ENCODE measurements around the gene TMEM222.
"Not testable (repeated sequence)": the region's sequence is repeated elsewhere in the genome, so short reads cannot be mapped to it uniquely, and the experiment has no call there.

Gene TMEM222

DNA sequence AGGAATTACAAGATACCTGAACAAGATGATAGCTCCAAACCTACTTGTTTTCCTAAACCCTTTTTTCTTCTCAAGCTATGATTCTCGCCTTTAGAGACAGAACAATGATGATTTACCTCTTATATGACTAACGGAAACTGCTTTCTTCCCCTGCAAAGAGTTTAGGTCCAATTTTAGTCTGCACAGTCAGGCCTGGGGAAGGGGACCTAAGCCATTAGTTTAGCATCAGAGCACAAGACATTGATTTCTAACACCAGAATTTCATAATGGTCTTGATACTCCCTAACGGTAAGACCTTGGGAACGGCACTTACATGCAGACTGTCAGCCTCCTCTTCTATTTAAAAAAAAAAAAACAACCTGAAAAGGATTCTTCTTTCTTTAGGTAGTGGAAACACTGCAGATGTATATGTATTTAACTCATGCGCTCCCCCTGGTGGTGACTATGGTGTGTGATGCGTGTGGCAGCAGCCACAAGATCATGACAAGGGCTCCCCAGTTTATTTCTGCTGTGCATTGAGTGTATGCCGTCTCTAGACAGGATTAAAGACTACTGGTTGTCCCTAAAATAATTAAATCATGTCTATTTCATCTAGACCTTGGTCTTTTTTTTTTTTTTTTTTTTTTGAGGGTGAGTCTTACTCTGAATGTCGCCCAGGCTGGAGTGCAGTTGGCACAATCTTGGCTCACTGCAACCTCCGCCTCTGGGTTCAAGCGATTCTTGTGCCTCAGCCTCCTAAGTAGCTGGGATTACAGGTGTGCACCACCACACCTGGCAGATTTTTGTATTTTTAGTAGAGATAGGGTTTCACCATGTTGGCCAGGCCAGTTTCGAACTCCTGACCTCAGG lies 37.3 kb upstream of the TMEM222 start:
- TF ChIP-seq, protein P1, sequence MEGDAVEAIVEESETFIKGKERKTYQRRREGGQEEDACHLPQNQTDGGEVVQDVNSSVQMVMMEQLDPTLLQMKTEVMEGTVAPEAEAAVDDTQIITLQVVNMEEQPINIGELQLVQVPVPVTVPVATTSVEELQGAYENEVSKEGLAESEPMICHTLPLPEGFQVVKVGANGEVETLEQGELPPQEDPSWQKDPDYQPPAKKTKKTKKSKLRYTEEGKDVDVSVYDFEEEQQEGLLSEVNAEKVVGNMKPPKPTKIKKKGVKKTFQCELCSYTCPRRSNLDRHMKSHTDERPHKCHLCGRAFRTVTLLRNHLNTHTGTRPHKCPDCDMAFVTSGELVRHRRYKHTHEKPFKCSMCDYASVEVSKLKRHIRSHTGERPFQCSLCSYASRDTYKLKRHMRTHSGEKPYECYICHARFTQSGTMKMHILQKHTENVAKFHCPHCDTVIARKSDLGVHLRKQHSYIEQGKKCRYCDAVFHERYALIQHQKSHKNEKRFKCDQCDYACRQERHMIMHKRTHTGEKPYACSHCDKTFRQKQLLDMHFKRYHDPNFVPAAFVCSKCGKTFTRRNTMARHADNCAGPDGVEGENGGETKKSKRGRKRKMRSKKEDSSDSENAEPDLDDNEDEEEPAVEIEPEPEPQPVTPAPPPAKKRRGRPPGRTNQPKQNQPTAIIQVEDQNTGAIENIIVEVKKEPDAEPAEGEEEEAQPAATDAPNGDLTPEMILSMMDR (conservative IDR thresholded peaks at IDR 0.05; ENCODE audit: low read length), result peak; percentile 82
- TF ChIP-seq EZH2phosphoT487 (IDR thresholded peaks at IDR 0.05; ENCODE audit: borderline replicate concordance), result no peak
- Histone ChIP-seq H3K4me2 (ENCODE audit: low read depth, low read length, poor library complexity, severe bottlenecking) (no peak overlapping the region), H2AFZ (ENCODE audit: low read length) (no peak overlapping the region), H3F3A (ENCODE audit: low read depth) (no peaks in the 10 kb centered on the region), H3K4me1 (ENCODE audit: insufficient read depth, low read length, poor library complexity, severe bottlenecking) (peaks cover 4% of the 10 kb centered on the region), H3K79me2 (ENCODE audit: insufficient read depth, low read length) (no peaks in the 10 kb centered on the region), H3K36me3 (ENCODE audit: insufficient read depth, low read length) (peaks cover 31% of the 10 kb centered on the region; the same call in 1 of the 2 replicates), H4K20me1 (ENCODE audit: insufficient read depth, low read length, poor library complexity, severe bottlenecking) (no peaks in the 10 kb centered on the region), H3K4me3 (ENCODE audit: low read length, poor library complexity, severe bottlenecking) (no peak overlapping the region), H3K9ac (ENCODE audit: low read depth, low read length, poor library complexity, severe bottlenecking) (no peak overlapping the region), H3K27me3 (ENCODE audit: insufficient read depth, low read length, poor library complexity, severe bottlenecking) (no peaks in the 10 kb centered on the region), H3K9me2 (replicated peaks; ENCODE audit: low read depth, low read length) (no peaks in the 10 kb centered on the region), H3K9me3 (ENCODE audit: insufficient read depth, low read depth, low read length) (no peaks in the 10 kb centered on the region)

DNA sequence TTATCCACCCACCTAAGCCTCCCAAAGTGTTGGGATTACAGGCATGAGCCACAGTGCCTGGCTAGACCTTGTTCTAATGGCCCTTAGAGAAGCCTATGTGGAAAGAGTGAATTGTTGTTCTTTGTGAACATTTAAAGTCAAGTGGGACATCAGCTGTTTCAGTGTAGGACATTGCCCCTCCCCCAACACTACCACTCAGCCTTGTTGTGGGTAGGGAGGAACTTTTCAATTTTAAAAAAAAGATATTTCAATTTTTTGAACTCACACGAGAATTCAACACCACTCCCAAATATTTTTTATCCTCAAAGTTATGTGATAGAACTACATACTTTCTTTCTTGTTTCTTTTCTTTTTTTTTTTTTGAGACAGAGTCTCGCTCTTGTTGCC lies 36.7 kb upstream of the TMEM222 start:
- Histone ChIP-seq H3K4me2 (ENCODE audit: low read depth, low read length, poor library complexity, severe bottlenecking) (no peak overlapping the region), H3K4me3 (ENCODE audit: low read length, poor library complexity, severe bottlenecking) (no peak overlapping the region), H3K79me2 (ENCODE audit: insufficient read depth, low read length) (no peaks in the 10 kb centered on the region), H3K36me3 (ENCODE audit: insufficient read depth, low read length) (peaks cover 33% of the 10 kb centered on the region; the same call in 1 of the 2 replicates), H2AFZ (ENCODE audit: low read length) (no peak overlapping the region), H4K20me1 (ENCODE audit: insufficient read depth, low read length, poor library complexity, severe bottlenecking) (no peaks in the 10 kb centered on the region), H3K9me3 (ENCODE audit: insufficient read depth, low read depth, low read length) (no peaks in the 10 kb centered on the region), H3K9me2 (replicated peaks; ENCODE audit: low read depth, low read length) (no peaks in the 10 kb centered on the region), H3K9ac (ENCODE audit: low read depth, low read length, poor library complexity, severe bottlenecking) (no peak overlapping the region), H3K4me1 (ENCODE audit: insufficient read depth, low read length, poor library complexity, severe bottlenecking) (peaks cover 4% of the 10 kb centered on the region), H3K27me3 (ENCODE audit: insufficient read depth, low read length, poor library complexity, severe bottlenecking) (no peaks in the 10 kb centered on the region), H3F3A (ENCODE audit: low read depth) (no peaks in the 10 kb centered on the region)
- TF ChIP-seq, protein P1 (conservative IDR thresholded peaks at IDR 0.05; ENCODE audit: low read length), result no peak
- TF ChIP-seq EZH2phosphoT487 (IDR thresholded peaks at IDR 0.05; ENCODE audit: borderline replicate concordance), result no peak

DNA sequence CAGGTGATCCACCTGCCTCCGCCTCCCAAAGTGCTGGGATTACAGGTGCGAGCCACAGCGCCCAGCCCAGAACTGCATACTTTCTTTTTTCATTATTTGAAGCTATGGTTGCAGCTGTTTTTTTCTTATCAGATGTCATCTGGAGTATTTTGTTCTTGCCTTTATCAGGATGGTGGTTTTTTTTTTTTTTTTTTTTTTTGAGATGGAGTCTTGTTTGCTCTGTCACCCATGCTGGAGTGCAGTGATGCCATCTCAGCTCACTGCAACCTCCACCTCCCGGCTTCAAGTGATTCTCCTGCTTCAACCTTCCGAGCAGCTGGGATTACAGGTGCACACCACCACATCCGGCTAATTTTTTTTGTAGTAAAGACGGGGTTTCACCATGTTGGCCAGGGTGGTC lies 36.1 kb upstream of the TMEM222 start:
- H3F3A ChIP-seq (ENCODE audit: low read depth); H3K4me2 ChIP-seq (ENCODE audit: low read depth, low read length, poor library complexity, severe bottlenecking); H3K4me3 ChIP-seq (ENCODE audit: low read length, poor library complexity, severe bottlenecking); H3K79me2 ChIP-seq (ENCODE audit: insufficient read depth, low read length); H3K4me1 ChIP-seq (ENCODE audit: insufficient read depth, low read length, poor library complexity, severe bottlenecking); H3K9ac ChIP-seq (ENCODE audit: low read depth, low read length, poor library complexity, severe bottlenecking); H2AFZ ChIP-seq (ENCODE audit: low read length); H3K9me3 ChIP-seq (ENCODE audit: insufficient read depth, low read depth, low read length); H3K9me2 ChIP-seq (replicated peaks; ENCODE audit: low read depth, low read length); H3K27me3 ChIP-seq (ENCODE audit: insufficient read depth, low read length, poor library complexity, severe bottlenecking); H4K20me1 ChIP-seq (ENCODE audit: insufficient read depth, low read length, poor library complexity, severe bottlenecking): not testable (repeated sequence)
- peaks cover 37% of the 10 kb centered on the region; the same call in 1 of the 2 replicates for H3K36me3 ChIP-seq (ENCODE audit: insufficient read depth, low read length)

DNA sequence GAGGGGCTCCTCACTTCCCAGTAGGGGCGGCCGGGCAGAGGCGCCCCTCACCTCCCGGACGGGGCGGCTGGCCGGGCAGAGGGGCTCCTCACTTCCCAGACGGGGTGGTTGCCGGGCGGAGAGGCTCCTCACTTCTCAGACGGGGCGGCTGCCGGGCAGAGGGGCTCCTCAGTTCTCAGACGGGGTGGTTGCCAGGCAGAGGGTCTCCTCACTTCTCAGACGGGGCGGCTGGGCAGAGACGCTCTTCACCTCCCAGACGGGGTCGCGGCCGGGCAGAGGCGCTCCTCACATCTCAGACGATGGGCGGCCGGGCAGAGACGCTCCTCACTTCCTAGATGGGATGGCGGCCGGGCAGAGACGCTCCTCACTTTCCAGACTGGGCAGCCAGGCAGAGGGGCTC lies 32.8 kb upstream of the TMEM222 start:
- H3K36me3 ChIP-seq (ENCODE audit: insufficient read depth, low read length), result peaks cover 43% of the 10 kb centered on the region; the same call in 1 of the 2 replicates
- H3K79me2 ChIP-seq (ENCODE audit: insufficient read depth, low read length); H3K9me2 ChIP-seq (replicated peaks; ENCODE audit: low read depth, low read length); H3K4me2 ChIP-seq (ENCODE audit: low read depth, low read length, poor library complexity, severe bottlenecking); H4K20me1 ChIP-seq (ENCODE audit: insufficient read depth, low read length, poor library complexity, severe bottlenecking); H2AFZ ChIP-seq (ENCODE audit: low read length); H3K27me3 ChIP-seq (ENCODE audit: insufficient read depth, low read length, poor library complexity, severe bottlenecking); H3K9ac ChIP-seq (ENCODE audit: low read depth, low read length, poor library complexity, severe bottlenecking); H3K9me3 ChIP-seq (ENCODE audit: insufficient read depth, low read depth, low read length); H3K4me1 ChIP-seq (ENCODE audit: insufficient read depth, low read length, poor library complexity, severe bottlenecking); H3F3A ChIP-seq (ENCODE audit: low read depth); H3K4me3 ChIP-seq (ENCODE audit: low read length, poor library complexity, severe bottlenecking): not testable (repeated sequence)

Data from Loucy (cell line).